Ishikawa (cell line): ENCODE measurements around the gene VGLL3.

Experiments
- CEBPB ChIP-seq: IDR thresholded peaks from 2 replicates; pipeline ENCODE4 v1.6.1; 2012
- CREB1 ChIP-seq: IDR thresholded peaks from 2 replicates; pipeline ENCODE4 v1.6.1; 2012; ENCODE audit warnings: low read depth
- EGR1 ChIP-seq: IDR thresholded peaks from 2 replicates; pipeline ENCODE4 v1.6.1; 2012
- EP300 ChIP-seq: IDR thresholded peaks from 2 replicates; pipeline ENCODE4 v1.6.1; 2012; ENCODE audit warnings: borderline replicate concordance
- FOXM1 ChIP-seq: IDR thresholded peaks from 2 replicates; pipeline ENCODE4 v1.6.1; 2012; ENCODE audit warnings: low read depth, borderline replicate concordance
- NFIC ChIP-seq: IDR thresholded peaks from 2 replicates; pipeline ENCODE4 v1.6.1; 2012
- RAD21 ChIP-seq: IDR thresholded peaks from 2 replicates; pipeline ENCODE4 v1.6.1; 2012; ENCODE audit warnings: low read depth
- TAF1 ChIP-seq: IDR thresholded peaks from 2 replicates; pipeline ENCODE4 v1.6.1; 2012; ENCODE audit warnings: low read depth, mild to moderate bottlenecking
- TCF12 ChIP-seq: IDR thresholded peaks from 2 replicates; pipeline ENCODE4 v1.6.1; 2012; ENCODE audit warnings: low read depth
- TEAD4 ChIP-seq: IDR thresholded peaks from 2 replicates; pipeline ENCODE4 v1.6.1; 2012
- YY1 ChIP-seq: IDR thresholded peaks from 2 replicates; pipeline ENCODE4 v1.6.1; 2012; ENCODE audit warnings: low read depth
- ZBTB7A ChIP-seq: IDR thresholded peaks from 2 replicates; pipeline ENCODE4 v1.6.1; 2012; ENCODE audit warnings: low read depth
- TF ChIP-seq, protein P1 (sequence below): IDR thresholded peaks from 2 replicates; pipeline ENCODE4 v1.6.1; 2012; ENCODE audit warnings: low read depth, mild to moderate bottlenecking
- TF ChIP-seq, protein P2 (sequence below): IDR thresholded peaks from 2 replicates; pipeline ENCODE4 v1.6.1; 2012
- TF ChIP-seq, protein P3 (sequence below): IDR thresholded peaks from 2 replicates; pipeline ENCODE4 v1.6.1; 2012

Gene VGLL3

DNA sequence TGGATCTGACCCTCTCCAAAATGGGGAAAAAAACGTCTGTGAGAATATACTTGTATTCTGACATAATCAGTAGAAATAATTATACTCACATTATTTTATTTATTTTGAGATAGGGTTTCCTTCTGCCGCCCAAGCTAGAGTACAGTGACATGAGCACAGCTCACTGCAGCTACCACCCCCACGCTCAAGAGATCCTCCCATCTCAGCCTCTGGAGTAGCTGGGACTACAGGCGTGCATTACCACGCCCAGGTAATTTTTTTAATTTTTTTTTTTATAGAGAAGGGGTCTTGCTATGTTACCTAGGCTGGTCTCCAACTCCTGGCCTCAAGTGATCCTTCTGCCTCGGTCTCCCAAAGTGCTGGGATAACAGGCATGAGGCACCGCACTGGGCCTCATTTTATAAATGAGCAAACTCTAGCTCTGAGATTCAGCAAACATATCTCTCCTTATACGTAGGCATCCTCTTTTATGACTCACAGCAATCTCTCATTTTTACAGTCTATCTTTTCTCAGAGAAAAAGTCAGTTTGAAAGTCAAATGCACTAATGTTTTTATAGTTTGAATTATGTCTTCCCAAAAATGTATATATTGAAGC is 989 bp upstream of the VGLL3 start:
- TF ChIP-seq FOXM1, result no peak
- TF ChIP-seq TAF1, result no peak
- TF ChIP-seq, protein P1, sequence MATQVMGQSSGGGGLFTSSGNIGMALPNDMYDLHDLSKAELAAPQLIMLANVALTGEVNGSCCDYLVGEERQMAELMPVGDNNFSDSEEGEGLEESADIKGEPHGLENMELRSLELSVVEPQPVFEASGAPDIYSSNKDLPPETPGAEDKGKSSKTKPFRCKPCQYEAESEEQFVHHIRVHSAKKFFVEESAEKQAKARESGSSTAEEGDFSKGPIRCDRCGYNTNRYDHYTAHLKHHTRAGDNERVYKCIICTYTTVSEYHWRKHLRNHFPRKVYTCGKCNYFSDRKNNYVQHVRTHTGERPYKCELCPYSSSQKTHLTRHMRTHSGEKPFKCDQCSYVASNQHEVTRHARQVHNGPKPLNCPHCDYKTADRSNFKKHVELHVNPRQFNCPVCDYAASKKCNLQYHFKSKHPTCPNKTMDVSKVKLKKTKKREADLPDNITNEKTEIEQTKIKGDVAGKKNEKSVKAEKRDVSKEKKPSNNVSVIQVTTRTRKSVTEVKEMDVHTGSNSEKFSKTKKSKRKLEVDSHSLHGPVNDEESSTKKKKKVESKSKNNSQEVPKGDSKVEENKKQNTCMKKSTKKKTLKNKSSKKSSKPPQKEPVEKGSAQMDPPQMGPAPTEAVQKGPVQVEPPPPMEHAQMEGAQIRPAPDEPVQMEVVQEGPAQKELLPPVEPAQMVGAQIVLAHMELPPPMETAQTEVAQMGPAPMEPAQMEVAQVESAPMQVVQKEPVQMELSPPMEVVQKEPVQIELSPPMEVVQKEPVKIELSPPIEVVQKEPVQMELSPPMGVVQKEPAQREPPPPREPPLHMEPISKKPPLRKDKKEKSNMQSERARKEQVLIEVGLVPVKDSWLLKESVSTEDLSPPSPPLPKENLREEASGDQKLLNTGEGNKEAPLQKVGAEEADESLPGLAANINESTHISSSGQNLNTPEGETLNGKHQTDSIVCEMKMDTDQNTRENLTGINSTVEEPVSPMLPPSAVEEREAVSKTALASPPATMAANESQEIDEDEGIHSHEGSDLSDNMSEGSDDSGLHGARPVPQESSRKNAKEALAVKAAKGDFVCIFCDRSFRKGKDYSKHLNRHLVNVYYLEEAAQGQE, result no peak
- TF ChIP-seq RAD21, result no peak
- no peak for TF ChIP-seq EGR1
- no peak for TF ChIP-seq CEBPB
- no peak for TF ChIP-seq CREB1
- TF ChIP-seq NFIC, result no peak
- no peak for TF ChIP-seq EP300
- TF ChIP-seq, protein P2, sequence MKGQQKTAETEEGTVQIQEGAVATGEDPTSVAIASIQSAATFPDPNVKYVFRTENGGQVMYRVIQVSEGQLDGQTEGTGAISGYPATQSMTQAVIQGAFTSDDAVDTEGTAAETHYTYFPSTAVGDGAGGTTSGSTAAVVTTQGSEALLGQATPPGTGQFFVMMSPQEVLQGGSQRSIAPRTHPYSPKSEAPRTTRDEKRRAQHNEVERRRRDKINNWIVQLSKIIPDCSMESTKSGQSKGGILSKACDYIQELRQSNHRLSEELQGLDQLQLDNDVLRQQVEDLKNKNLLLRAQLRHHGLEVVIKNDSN, result no peak
- TF ChIP-seq TEAD4, result no peak
- no peak for TF ChIP-seq ZBTB7A
- TF ChIP-seq, protein P3, sequence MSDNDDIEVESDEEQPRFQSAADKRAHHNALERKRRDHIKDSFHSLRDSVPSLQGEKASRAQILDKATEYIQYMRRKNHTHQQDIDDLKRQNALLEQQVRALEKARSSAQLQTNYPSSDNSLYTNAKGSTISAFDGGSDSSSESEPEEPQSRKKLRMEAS, result no peak
- TF ChIP-seq YY1, result no peak
- TF ChIP-seq TCF12, result no peak

DNA sequence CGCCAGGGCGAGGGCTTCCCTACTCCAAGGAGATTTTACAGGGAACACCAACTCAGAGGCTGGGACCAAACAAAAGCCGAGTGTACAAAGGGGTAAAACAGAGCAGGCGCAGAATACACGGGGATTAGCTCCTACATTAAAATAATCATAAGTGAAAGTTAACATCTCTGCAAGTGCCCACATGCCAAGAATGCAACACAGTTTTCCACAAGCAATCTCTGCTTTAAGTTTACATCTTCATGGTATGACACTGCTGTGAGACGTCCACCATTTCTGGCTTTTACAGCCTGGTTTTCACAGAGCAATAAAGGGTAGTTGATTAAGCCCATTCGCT is 500 bp upstream of the VGLL3 start:
- TF ChIP-seq FOXM1, result no peak
- no peak for TF ChIP-seq ZBTB7A
- TF ChIP-seq YY1, result no peak
- TF ChIP-seq CEBPB, result no peak
- TF ChIP-seq CREB1, result no peak
- TF ChIP-seq EP300, result no peak
- TF ChIP-seq RAD21, result no peak
- no peak for TF ChIP-seq NFIC
- no peak for TF ChIP-seq TEAD4
- no peak; the same call in 1 of the 2 replicates for TF ChIP-seq TCF12
- TF ChIP-seq, protein P2, result no peak
- TF ChIP-seq, protein P1, result no peak
- no peak for TF ChIP-seq EGR1
- TF ChIP-seq, protein P3, result no peak

DNA sequence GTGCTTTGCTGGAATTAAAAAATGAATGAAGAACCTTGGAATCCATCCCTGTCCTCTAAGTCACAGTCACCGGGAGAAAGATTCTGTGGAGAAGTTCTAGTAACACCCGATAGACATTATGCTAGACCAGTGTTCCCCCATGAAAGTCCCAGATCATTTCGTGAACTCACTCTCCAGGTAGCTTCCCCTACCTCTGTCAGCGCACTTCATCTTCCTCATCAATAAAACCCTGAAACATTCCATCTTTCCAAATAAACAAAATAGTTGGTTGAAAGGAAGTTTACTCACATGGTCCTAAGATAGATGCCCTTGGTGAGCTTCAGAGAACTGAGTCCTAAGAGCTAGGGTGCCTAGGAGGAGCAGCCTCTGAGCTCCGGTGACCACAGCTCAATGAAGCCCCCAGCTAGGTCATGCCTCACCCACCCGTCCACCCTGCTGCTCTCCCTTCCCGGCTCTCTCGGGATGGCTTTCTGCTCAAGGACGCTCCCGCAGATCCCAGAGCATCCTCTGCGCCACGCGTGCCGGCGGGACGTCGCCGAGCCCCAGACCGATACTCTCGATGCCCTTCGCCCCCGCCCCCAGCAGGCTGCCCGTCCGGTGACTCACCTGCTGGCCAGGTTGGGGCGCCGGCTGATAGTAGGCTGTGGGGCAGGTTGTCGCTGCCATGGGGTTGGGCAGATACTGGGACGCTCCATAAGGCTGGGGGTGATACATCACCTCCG is 776 bp downstream of the VGLL3 start:
- TF ChIP-seq EP300 (no peak), TCF12 (no peak), ZBTB7A (peak; percentile 78; the same call in 1 of the 2 replicates)

DNA sequence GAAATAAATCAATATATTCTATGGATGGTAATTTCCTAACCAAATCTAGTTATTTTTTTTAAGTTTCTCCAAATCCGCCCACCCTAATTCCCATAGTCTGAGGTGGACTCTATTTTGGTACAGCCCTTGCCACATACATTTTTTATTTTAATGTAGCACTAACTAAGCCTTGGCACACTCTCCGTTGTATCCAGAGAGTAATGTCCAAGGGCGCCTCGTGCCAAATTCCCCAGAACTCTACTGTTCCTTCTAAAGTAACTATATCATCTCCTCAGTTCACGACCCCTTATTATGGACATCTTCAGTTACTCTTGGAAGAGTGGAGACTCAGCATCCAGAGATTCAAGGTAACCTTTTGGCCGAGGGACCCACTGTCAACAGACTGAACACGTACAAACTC is 1.3 kb downstream of the VGLL3 start:
- no peak for TF ChIP-seq CREB1
- TF ChIP-seq FOXM1, result no peak
- TF ChIP-seq, protein P3, result no peak
- TF ChIP-seq ZBTB7A, result no peak
- TF ChIP-seq EGR1, result no peak
- TF ChIP-seq EP300, result no peak
- TF ChIP-seq, protein P2, result no peak
- no peak for TF ChIP-seq CEBPB
- TF ChIP-seq NFIC, result no peak
- no peak for TF ChIP-seq TEAD4

DNA sequence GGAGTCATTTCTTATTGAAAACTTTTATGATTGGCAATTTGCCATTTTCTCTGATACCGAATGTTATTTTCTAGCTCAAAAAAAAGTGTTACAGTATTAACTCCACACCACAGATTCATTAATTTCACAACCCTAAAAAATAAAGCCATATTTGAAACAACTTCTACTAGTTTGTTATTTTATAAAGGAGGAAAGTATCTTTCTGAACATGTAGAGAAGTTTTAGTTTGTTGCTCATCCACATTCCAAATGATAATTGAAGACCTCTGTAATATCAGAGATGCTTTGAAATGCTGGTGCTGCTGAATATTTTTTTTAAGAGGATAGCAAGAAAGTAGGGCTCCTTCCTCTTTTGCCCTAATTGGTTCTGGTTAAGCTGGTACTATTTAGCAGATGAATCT is 1.9 kb downstream of the VGLL3 start:
- TF ChIP-seq YY1, result no peak
- TF ChIP-seq EP300, result no peak
- TF ChIP-seq TEAD4, result no peak
- no peak for TF ChIP-seq TCF12
- TF ChIP-seq, protein P1, result no peak
